Type B pancreatic cell (in vitro differentiated cells): ENCODE results near the gene HSD3B1. TPM values are rescaled to one million over a fixed set of nuclear protein-coding genes. Genes with fewer than 3 reads are reported as not detected.

ENCODE experiments used
- DNase-seq: peaks from one replicate; pipeline ENCODE4 v3.0.0; 2021; ENCODE audit warnings: mixed read lengths; ENCODE audit not compliant: unreplicated experiment; ENCODE audit errors: extremely low spot score
- H3K27ac Mint-ChIP-seq: 2 replicates; pipeline ENCODE4 v1.8.0; 2021; ENCODE audit warnings: mild to moderate bottlenecking, mixed read lengths
- H3K27me3 Mint-ChIP-seq: 2 replicates; pipeline ENCODE4 v1.8.0; 2021; ENCODE audit warnings: mixed read lengths
- H3K36me3 Mint-ChIP-seq: 2 replicates; pipeline ENCODE4 v1.8.0; 2021; ENCODE audit warnings: mixed read lengths
- H3K4me1 Mint-ChIP-seq: one replicate; pipeline ENCODE4 v1.8.0; 2021; ENCODE audit warnings: mixed read lengths; ENCODE audit not compliant: unreplicated experiment
- H3K4me3 Mint-ChIP-seq: 2 replicates; pipeline ENCODE4 v1.8.0; 2021; ENCODE audit warnings: mild to moderate bottlenecking, mixed read lengths
- H3K9me3 Mint-ChIP-seq: 2 replicates; pipeline ENCODE4 v1.8.0; 2021; ENCODE audit warnings: mixed read lengths
- total RNA-seq: library from RNA; stranded (reverse); gene quantifications from 2 replicates; pipeline ENCODE4 v1.2.1, GENCODE V29; 2021; ENCODE audit warnings: low replicate concordance
- TF ChIP-seq, protein P1 (sequence below): fragments of 200-600 bp; sonication (generic); conservative IDR thresholded peaks from 2 replicates; pipeline ENCODE4 v1.5.0; 2021; ENCODE audit warnings: antibody characterized with exemption, mild to moderate bottlenecking

HSD3B1 gene
- total RNA-seq, 1 donor from 2014 or later = 1.3 TPM

GRCh38 chr1:119537966-119538365 is 31.0 kb downstream of the HSD3B1 start:
- Mint-ChIP-seq H3K4me1 (no peaks in the 10 kb centered on the region), H3K27me3 (no peaks in the 10 kb centered on the region)

GRCh38 chr1:119539636-119540035 is 32.6 kb downstream of the HSD3B1 start:
- no peaks in the 10 kb centered on the region for H3K36me3 Mint-ChIP-seq
- H3K4me1 Mint-ChIP-seq = no peaks in the 10 kb centered on the region
- no peak overlapping the region for H3K4me3 Mint-ChIP-seq
- no peak for DNase-seq
- H3K27me3 Mint-ChIP-seq = no peaks in the 10 kb centered on the region
- H3K9me3 Mint-ChIP-seq = no peaks in the 10 kb centered on the region
- no peak overlapping the region for H3K27ac Mint-ChIP-seq
- TF ChIP-seq, protein P1, sequence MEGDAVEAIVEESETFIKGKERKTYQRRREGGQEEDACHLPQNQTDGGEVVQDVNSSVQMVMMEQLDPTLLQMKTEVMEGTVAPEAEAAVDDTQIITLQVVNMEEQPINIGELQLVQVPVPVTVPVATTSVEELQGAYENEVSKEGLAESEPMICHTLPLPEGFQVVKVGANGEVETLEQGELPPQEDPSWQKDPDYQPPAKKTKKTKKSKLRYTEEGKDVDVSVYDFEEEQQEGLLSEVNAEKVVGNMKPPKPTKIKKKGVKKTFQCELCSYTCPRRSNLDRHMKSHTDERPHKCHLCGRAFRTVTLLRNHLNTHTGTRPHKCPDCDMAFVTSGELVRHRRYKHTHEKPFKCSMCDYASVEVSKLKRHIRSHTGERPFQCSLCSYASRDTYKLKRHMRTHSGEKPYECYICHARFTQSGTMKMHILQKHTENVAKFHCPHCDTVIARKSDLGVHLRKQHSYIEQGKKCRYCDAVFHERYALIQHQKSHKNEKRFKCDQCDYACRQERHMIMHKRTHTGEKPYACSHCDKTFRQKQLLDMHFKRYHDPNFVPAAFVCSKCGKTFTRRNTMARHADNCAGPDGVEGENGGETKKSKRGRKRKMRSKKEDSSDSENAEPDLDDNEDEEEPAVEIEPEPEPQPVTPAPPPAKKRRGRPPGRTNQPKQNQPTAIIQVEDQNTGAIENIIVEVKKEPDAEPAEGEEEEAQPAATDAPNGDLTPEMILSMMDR = no peak

More at GRCh38 chr1:119537966-119538365, 31.0 kb downstream of the HSD3B1 start:
- H3K4me3 Mint-ChIP-seq = no peak overlapping the region
- no peak for DNase-seq
- no peaks in the 10 kb centered on the region for H3K36me3 Mint-ChIP-seq
- no peak overlapping the region for H3K27ac Mint-ChIP-seq
- no peaks in the 10 kb centered on the region for H3K9me3 Mint-ChIP-seq
- TF ChIP-seq, protein P1 = no peak

- Mint-ChIP-seq H3K4me3 (no peak overlapping the region), H3K27me3 (no peaks in the 10 kb centered on the region), H3K36me3 (no peaks in the 10 kb centered on the region), H3K9me3 (no peaks in the 10 kb centered on the region), H3K27ac (no peak overlapping the region), H3K4me1 (no peaks in the 10 kb centered on the region)
- TF ChIP-seq, protein P1 = no peak
- no peak for DNase-seq
These were observed 34.4 kb downstream of the HSD3B1 start for GRCh38 chr1:119541389-119541788.

DNA sequence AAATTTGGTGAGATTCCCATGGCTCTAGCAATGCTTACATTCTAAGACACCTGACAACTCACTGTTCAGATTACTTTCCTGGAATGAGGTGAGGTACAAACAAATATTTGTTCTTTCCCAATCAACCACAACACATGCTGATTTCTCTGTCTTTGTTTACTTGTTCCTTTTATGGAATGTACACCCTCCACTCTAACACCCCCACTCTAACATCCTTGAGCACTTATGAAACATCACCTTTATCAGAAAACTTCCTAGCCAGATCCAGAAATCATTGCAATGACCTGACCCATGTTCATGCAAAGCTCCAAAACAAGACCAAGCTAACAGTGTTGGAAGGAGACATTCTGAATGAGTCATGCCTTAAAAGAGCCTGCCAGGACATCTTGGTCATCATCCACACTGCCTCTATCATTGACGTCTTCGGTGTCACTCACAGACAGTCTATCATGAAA is 35.5 kb downstream of the HSD3B1 start:
- TF ChIP-seq, protein P1 = no peak
- DNase-seq = no peak
- no peaks in the 10 kb centered on the region for H3K27me3 Mint-ChIP-seq
- H3K4me3 Mint-ChIP-seq = no peak overlapping the region
- no peaks in the 10 kb centered on the region for H3K36me3 Mint-ChIP-seq
- no peaks in the 10 kb centered on the region for H3K9me3 Mint-ChIP-seq
- no peaks in the 10 kb centered on the region for H3K4me1 Mint-ChIP-seq
- no peak overlapping the region for H3K27ac Mint-ChIP-seq

- Mint-ChIP-seq H3K27ac (no peak overlapping the region), H3K9me3 (no peaks in the 10 kb centered on the region), H3K4me3 (no peak overlapping the region), H3K27me3 (no peaks in the 10 kb centered on the region), H3K4me1 (no peaks in the 10 kb centered on the region), H3K36me3 (no peaks in the 10 kb centered on the region)
- DNase-seq = no peak
- TF ChIP-seq, protein P1 = peak; percentile 54
These were observed 37.3 kb downstream of the HSD3B1 start for GRCh38 chr1:119544165-119544762.
